ENCODE data around the gene TJP1. TPM values are rescaled to one million over a fixed set of nuclear protein-coding genes. Genes with fewer than 3 reads are reported as not detected.
"Not testable (repeated sequence)": the region's sequence is repeated elsewhere in the genome, so short reads cannot be mapped to it uniquely, and the experiment has no call there.

Gene TJP1
- total RNA-seq, 4 donors from 2014 or later: 72.4 to 191 (median 136) TPM

GRCh38 chr15:29677455-29677854 is 144.8 kb downstream of the TJP1 start:
- DNase-seq: no peak
- Histone ChIP-seq H3K27ac (no peak overlapping the region), H3K36me3 (no peaks in the 10 kb centered on the region), H3K27me3 (no peaks in the 10 kb centered on the region), H3K4me1 (no peaks in the 10 kb centered on the region), H3K9me3 (no peaks in the 10 kb centered on the region), H3K4me3 (no peak overlapping the region)
- intact Hi-C loops (cut with DNase I; ENCODE audit: low total_unique reads): loop anchor here (10.0 kb wide), 1 partner anchor 367 kb away; no protein-coding TSS in a partner anchor
- TF ChIP-seq POLR2A (IDR thresholded peaks at IDR 0.05): no peak
- TF ChIP-seq, protein P1, sequence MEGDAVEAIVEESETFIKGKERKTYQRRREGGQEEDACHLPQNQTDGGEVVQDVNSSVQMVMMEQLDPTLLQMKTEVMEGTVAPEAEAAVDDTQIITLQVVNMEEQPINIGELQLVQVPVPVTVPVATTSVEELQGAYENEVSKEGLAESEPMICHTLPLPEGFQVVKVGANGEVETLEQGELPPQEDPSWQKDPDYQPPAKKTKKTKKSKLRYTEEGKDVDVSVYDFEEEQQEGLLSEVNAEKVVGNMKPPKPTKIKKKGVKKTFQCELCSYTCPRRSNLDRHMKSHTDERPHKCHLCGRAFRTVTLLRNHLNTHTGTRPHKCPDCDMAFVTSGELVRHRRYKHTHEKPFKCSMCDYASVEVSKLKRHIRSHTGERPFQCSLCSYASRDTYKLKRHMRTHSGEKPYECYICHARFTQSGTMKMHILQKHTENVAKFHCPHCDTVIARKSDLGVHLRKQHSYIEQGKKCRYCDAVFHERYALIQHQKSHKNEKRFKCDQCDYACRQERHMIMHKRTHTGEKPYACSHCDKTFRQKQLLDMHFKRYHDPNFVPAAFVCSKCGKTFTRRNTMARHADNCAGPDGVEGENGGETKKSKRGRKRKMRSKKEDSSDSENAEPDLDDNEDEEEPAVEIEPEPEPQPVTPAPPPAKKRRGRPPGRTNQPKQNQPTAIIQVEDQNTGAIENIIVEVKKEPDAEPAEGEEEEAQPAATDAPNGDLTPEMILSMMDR (IDR thresholded peaks at IDR 0.05): no peak

GRCh38 chr15:29676961-29677402 is 145.3 kb downstream of the TJP1 start:
- TF ChIP-seq, protein P1 (IDR thresholded peaks at IDR 0.05): no peak
- no peak for TF ChIP-seq POLR2A (IDR thresholded peaks at IDR 0.05)
- Histone ChIP-seq H3K27ac (no peak overlapping the region), H3K36me3 (no peaks in the 10 kb centered on the region), H3K27me3 (no peaks in the 10 kb centered on the region), H3K4me1 (no peaks in the 10 kb centered on the region), H3K9me3 (no peaks in the 10 kb centered on the region), H3K4me3 (no peak overlapping the region)
- no peak for DNase-seq
- intact Hi-C loops (cut with DNase I; ENCODE audit: low total_unique reads): loop anchor here (10.0 kb wide), 1 partner anchor 368 kb away; no protein-coding TSS in a partner anchor

DNA sequence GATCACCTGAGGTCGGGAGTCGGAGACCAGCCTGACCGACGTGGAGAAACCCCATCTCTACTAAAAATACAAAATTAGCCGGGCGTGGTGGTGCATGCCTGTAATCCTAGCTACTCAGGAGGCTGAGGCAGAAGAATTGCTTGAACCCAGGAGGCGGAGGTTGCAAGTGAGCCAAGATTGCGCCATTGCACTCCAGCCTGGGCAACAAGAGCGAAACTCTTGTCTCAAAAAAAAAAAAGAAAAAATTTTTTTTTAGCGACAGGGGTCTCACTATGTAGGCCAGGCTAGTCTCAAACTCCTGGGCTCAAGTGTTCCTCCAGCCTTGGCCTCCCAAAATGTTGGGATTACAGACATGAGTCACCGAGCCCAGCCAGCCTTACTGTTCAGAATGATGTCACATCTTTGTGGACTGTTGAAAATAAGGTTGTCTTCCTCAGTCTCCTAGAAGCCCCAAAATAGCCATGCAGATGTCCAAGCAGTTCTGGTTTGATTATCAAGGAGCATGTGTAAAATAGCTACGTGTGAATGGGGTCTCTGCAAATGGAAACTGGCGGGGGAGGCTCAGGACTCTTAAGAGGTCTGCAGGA is 145.8 kb downstream of the TJP1 start:
- not testable (repeated sequence) for H3K36me3 ChIP-seq, H3K9me3 ChIP-seq, DNase-seq, H3K27me3 ChIP-seq, H3K4me3 ChIP-seq, H3K27ac ChIP-seq, H3K4me1 ChIP-seq
- intact Hi-C loops (cut with DNase I; ENCODE audit: low total_unique reads): loop anchor here (10.0 kb wide), 1 partner anchor 368 kb away; no protein-coding TSS in a partner anchor

- H3K4me1 ChIP-seq: no peaks in the 10 kb centered on the region
These were observed 146.4 kb downstream of the TJP1 start for GRCh38 chr15:29675791-29676301.

GRCh38 chr15:29674661-29675533 is 147.4 kb downstream of the TJP1 start:
- no peaks in the 10 kb centered on the region for H3K27me3 ChIP-seq
- TF ChIP-seq POLR2A (IDR thresholded peaks at IDR 0.05): no peak
- H3K4me1 ChIP-seq: no peaks in the 10 kb centered on the region
- no peaks in the 10 kb centered on the region for H3K36me3 ChIP-seq
- intact Hi-C loops (cut with DNase I; ENCODE audit: low total_unique reads): loop anchor here (10.0 kb wide), 1 partner anchor 370 kb away; no protein-coding TSS in a partner anchor
- DNase-seq: peak; percentile 29 to 39
- H3K4me3 ChIP-seq: peak overlapping the region; percentile 27 to 44
- H3K9me3 ChIP-seq: no peaks in the 10 kb centered on the region
- H3K27ac ChIP-seq: no peak overlapping the region

More at GRCh38 chr15:29675791-29676301, 146.4 kb downstream of the TJP1 start:
- H3K4me3 ChIP-seq: no peak overlapping the region
- H3K36me3 ChIP-seq: no peaks in the 10 kb centered on the region
- no peaks in the 10 kb centered on the region for H3K27me3 ChIP-seq
- no peak for DNase-seq
- no peak overlapping the region for H3K27ac ChIP-seq
- H3K9me3 ChIP-seq: no peaks in the 10 kb centered on the region
- no peak for TF ChIP-seq POLR2A (IDR thresholded peaks at IDR 0.05)
- TF ChIP-seq, protein P1 (IDR thresholded peaks at IDR 0.05): no peak
- intact Hi-C loops (cut with DNase I; ENCODE audit: low total_unique reads): loop anchor here (10.0 kb wide), 1 partner anchor 369 kb away; no protein-coding TSS in a partner anchor
